HG03066 (cell line): ENCODE results near the gene GNL3L.
"Not testable (repeated sequence)": the region's sequence is repeated elsewhere in the genome, so short reads cannot be mapped to it uniquely, and the experiment has no call there.

Experiments
- ATAC-seq: cut with Tn5 transposase; IDR thresholded peaks from one replicate; pipeline ENCODE4 v1.9.1; 2021; ENCODE audit warnings: low read depth; ENCODE audit not compliant: unreplicated experiment

Gene GNL3L

GRCh38 chrX:54551801-54552200, 21.8 kb downstream of the GNL3L start:
- no peak for ATAC-seq

- ATAC-seq = not testable (repeated sequence)
Observed at GRCh38 chrX:54555006-54555405, 25.0 kb downstream of the GNL3L start.

- no peak for ATAC-seq
Observed at GRCh38 chrX:54560411-54560810, 30.4 kb downstream of the GNL3L start.

- no peak for ATAC-seq
Observed at GRCh38 chrX:54561622-54562021, 31.6 kb downstream of the GNL3L start.

GRCh38 chrX:54564936-54565335, 34.9 kb downstream of the GNL3L start:
- ATAC-seq = no peak

- ATAC-seq = no peak
Observed at GRCh38 chrX:54570332-54570731, 40.3 kb downstream of the GNL3L start.

GRCh38 chrX:54572641-54573040, 42.6 kb downstream of the GNL3L start:
- ATAC-seq = not testable (repeated sequence)

- no peak for ATAC-seq
Observed at GRCh38 chrX:54597728-54598127, 67.7 kb downstream of the GNL3L start.

- ATAC-seq = no peak
Observed at GRCh38 chrX:54602563-54602962, 72.5 kb downstream of the GNL3L start.
